RCC 7860 (cell line): Measurements from ENCODE around the gene ERF.
A peak's percentile ranks its signal among the peaks of the same experiment; 100 is the strongest.

Experiments
- DNase-seq: peaks from one replicate; pipeline ENCODE4 v3.0.0-alpha.2; 2015; ENCODE audit warnings: low spot score
- FAIRE-seq: peaks from 2 replicates; lab custom pipeline; 2012; peaks lifted over from hg19 to GRCh38; lab: Jason Lieb, UNC

ERF gene

DNA sequence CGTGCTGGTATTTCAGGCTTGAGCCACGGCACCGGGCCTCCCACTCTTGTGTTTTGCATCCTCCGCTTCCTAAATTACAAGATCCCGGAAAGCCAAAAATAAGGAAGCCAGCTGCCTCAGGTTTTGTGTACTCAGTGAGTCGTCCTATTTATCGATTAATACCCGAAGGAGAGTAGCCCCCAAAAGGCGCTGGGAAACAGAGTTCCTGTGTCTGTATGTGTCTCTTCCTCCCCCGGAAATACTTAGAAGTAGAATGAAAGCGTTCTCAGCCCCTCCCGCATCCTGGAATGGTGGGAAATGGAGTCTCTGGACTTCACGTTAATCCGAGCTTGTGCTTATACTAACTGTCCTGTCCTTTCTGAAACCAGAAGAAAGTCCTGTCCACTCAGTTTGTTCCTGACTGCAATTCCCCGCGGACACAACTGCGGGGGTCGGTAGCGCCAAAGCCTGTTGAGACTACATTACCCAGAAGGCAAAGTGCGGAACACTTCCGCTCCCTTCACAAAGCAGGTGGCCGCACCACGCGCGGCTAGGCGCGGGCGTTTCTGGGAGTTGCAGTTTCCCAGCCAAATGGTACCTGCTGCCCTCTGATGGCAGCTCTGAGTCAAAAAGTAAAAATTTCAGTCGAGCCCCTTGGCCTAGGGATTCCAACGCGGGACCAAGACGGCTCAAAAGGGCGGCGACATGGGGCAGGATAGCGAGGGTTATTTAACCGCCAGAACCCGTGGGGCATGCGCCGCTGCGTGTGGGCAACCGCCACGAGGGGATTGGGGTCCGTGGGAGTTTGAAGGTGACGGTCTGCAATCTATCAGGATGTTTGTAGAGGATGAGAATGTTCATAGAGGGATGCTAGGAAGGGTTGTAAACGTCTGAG, 10.3 kb downstream of the ERF start:
- FAIRE-seq (peak; percentile 61), DNase-seq (peak; percentile 81)

DNA sequence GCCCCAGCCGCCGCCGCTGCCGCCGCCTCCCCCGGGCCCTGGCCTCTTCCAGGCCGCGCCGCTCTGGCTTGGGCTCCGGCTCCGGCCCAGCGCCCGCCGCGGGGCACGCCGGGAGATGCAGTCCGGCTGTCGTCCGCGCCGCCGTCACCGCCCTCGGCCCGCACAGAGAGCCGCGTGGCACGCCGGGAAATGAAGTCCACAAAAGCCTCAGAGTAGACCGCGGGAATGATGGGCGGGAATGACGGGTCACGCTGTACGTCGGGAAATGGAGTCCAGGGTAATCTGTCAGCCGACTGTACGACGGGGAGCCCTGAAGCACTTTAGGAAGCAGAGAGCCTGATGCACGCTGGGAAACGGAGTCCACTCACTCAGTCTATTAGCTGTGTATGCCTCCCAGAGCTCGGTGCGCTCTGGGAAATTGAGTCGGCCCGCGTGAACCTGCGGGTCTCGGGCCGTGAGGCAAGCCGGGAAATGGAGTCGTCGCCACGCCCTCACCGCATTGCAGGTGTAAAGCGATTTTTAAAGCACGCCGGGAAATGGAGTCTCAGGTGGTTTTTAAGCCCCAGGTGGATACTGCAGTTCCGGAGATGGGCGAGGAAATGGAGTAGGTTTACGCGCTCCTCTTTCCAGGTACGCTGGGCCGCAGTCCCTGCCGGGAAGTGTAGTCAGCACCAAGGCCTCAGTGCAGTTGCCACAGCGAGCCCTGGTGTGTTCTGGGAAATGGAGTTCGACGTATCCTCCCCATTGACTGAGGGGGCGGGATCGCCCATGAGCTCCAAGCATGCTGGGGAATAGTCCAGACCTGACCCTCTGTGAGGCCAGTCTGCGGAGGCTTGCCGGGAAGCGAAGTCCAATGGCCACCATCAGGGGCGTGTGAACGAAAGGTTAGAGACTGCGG, 12.2 kb downstream of the ERF start, which contains the start of gene GSK3A:
Gene GSK3A, minus strand, starts transcription at position 91 of the 898 bp plus-strand sequence. CDS start 137 bp downstream, outside the sequence.
- FAIRE-seq: peak; percentile 86
- DNase-seq: peak; percentile 94

DNA sequence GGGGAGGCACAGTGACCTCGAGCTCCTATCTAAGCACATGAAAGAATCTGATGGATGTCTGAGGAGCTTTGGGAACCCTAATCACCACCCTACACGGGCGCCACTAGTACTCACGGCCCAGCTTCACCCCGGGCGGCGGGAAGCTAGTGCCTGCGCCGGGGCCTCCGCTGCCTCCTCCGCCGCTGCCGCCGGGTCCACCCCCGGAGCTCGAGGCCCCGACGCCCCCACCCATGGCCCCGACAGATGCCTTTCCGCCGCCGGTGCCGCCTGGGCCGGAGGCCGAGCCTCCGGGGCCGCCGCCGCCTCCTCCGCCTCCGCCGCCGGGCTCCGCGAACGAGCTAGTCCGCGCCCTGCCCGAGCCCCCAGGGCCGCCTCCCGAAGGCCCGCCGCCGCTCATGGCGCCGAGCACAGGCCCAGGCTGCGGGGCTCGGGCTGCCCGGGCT, 12.8 kb downstream of the ERF start:
- FAIRE-seq: no peak
- no peak for DNase-seq

DNA sequence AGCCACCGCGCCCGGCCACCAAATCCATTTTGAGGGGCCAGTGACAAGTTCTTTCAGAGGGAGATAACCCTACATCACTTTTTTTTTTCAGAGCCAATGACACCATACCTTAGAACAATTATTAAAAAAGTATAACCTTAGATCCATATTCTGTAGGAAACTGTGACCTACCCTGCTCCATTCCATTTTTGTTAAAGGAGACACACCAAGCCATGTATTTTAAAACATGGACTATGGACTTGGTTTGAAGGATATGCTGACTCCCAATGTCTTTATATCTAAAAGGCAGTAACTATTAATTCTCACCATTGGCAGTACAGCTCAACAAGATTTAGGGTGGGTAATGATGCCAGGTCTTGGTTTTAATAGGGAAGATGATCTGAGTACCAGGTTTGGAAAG, 13.6 kb downstream of the ERF start:
- DNase-seq (no peak), FAIRE-seq (no peak)

DNA sequence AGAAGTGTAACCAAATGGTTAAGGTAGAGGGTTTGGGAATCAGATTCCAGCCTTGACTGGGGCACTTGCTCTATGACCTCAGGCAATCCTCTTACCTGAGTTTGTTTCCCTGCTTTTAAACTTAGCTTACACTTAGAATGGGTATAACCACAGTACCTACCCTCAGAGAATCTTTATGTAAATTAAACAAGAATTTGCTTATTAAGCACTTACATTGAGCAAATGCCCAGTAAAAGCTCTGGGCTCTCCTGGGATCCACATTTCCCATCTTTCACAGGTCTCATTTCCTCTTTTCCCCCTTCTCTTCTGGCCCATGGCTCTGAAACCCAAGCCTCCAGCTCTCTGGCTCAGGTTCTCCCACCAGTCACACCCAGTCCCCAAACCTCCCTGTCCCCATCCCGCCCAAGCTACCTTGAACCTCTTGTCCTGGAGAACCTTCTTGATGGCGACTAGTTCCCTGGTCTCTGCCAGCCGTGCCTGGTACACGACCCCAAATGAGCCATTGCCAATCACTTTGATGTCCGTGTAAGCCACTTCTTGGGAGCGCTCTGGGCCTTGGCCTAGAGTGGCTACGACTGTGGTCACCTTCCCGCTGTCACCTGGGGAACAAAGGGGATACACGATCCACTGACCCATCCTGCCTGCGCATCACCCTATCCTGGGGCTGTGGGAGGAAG, 15.2 kb downstream of the ERF start:
- no peak for DNase-seq
- FAIRE-seq: no peak

DNA sequence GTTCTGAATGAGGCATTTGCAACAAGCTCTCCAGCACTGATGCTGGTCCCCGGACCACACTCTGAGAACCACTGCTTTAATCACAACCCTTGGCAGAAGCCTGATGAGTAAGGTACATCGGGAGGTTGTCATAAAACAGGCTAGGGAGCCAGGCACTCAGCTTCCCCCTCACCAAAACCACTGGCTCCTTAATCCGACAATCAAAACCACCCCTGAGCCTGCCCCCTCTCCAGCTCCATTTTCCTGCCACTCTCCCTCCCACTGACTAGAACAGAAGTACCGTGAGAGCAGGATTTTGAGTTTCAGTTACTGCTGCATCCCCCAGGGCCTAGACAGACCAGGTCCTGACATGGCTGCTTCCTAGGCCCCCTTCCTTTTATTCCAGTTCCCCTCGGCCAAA, 19.7 kb downstream of the ERF start:
- no peak for DNase-seq

DNA sequence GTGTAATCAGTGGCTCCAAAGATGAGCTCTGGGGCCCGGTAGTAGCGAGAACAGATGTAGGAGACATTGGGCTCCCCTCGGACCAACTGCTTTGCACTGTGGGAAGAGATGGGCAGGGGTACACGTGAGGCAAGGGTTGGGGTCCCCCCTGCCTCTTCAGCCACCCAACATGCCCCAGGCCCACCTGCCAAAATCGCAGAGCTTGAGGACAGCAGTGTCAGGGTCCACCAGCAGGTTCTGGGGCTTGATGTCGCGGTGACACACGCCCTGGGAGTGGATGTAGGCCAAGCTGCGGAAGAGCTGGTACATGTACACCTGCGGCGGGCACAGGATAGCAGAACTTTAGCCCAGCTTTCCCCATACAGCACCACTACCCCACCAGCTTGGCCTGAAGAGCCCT, 20.6 kb downstream of the ERF start:
- no peak for FAIRE-seq
- no peak for DNase-seq

More for the DNA sequence above, 19.7 kb downstream of the ERF start:
- FAIRE-seq: no peak

DNA sequence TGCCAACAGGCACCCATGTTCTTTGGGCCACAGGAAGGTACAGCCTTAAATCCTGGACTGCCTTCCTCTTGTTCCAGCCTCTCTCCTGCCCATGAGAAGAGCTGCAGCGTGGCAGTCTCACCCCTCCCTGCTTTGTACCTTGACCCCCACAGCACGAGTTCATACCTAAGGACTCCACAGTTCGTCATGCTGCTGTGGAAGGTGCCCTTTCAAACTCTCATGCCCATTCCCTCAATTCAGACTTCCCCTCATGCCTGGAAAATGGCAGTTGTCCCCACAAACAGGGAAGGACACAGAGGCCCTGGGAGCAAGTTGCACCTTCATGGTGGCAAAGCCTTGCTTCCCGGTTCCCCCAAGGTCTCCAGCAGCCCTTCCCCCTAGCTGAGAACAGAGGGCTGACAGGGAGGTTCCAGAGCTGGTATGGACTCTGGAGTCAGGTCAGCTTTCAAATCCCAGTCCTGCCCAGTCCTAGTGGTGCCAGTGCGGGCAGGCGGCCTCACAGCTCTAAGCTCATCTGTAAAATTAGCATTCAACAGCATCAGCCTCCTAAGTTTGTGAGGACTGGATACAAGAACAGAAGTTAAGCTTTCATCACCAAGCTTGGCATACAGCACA, 21.1 kb downstream of the ERF start:
- FAIRE-seq (no peak), DNase-seq (no peak)

DNA sequence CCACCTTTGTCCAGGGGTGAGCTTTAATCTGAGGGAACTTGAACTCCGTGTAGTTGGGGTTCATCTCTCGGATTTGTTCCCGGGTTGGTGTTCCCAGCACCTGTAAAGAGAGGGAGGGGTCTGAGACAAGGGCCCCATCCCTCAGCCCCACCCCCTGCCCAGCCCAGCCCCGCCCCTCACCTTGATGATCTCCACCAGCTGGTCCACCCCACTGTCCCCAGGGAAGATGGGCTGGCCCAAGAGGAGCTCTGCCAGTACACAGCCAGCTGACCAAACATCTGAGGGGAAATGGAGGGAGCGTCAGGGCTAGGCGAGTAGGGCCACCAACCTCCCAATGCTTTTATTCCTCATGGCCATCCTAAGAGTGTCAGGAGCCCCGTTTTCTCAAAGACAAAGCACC, 21.8 kb downstream of the ERF start:
- no peak for DNase-seq
- FAIRE-seq: no peak

DNA sequence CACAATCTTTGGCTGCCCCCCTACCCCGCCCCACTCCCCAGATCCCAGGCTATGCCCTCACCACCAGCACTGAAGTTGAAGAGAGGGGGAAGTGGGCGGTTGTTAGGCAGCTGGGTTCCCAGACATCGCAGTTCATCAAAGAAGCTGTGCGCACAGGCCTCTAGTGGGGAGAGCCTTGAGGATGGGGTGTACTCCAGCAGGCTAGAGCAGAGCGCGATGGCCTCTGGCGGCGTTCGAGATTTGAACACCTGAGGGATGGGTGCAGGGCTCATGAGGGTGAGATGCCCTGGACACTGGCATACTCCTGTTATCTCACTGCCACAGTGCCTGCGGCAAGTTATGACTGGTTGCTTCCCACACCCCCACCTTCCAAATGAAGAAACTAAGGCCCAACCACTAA, 22.5 kb downstream of the ERF start:
- DNase-seq (no peak), FAIRE-seq (no peak)

DNA sequence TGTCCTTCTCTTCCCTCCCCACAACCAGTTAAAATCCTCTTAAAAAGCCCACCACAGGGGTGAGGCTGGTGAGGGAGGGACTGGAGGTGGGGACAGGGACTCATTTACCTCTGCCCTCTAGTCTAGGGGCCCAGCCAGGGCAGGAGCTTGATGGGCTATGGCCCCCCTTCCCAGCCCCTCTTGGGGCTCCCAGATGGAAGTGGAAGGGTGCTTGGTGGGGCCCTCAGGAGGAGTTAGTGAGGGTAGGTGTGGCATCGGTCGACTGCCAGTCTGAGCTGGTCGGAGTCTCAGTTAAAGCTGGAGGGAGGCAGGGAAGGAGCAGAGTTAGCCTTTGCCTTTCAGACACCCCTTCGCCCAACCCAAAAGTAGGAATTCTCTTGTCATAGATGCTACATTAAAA, 24.4 kb downstream of the ERF start:
- FAIRE-seq (no peak), DNase-seq (no peak)

DNA sequence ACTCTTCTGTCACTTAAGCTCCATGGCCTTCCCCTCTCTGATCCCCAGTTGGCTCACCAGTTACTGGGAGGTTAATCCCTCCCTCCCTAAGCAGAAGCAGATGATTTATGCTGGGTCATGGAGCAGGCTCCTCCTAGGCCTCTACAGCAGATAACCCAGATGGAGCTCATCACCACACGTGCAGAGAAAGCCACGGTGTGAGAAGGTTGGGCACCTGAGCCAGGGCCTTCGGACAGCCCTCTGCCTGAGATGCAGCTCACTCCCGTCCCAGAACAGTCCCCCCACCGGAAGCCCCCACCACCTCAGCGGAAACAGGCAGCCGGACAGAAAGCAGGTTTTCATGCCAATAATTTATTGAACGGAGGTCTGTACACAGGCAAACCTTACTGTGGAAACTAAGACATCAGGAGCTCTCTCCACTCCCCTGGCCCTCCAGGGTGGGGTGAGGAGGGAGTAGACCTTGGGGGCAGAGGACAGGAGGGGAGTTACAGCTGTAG, 25.0 kb downstream of the ERF start:
- DNase-seq (no peak), FAIRE-seq (no peak)

DNA sequence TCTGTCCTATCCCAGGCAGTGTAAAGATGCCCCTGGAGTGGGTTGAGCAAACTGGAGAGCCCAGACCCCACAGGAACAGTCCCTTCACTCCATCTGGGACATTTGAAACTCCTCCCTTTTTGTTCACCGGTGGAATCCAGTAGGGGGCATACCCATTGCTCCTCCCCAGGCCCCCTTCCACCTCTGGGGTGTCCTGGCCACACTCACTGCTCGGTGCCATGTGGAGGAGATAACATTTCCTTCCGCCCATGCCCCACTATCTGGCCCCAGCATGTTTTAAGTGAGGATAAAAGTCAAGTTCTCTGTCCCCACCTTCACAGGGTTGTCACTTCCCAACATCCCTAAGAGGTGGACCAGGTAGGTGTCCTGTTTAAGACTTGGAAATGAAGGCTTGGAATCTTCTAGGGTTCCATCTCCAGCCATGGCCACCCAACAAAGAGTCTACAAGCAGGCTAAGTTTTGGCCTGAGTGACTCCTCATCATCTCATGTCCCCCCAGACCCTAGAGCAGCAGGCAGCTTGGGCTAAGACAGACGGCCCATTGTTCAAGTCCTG, 25.6 kb downstream of the ERF start:
- no peak for FAIRE-seq
- DNase-seq: no peak

DNA sequence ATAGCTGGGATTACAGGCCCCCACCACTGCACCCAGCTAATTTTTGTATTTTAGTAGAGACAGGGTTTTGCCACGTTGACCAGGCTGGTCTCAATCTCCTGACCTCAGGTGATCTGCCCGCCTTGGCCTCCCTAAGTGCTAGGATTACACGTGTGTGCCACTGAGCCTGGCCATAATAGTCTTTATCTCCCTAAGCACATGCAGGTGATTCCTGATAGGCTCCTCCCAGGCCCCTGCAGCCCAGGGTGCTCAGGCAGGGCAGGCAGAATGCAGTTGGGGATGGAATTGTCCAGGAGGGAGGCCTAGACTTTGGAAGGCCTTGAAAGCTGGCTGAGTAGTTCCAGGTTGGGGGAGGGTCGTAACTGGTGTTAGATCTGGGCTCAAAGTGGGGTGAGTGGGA, 26.3 kb downstream of the ERF start:
- DNase-seq (no peak), FAIRE-seq (no peak)

DNA sequence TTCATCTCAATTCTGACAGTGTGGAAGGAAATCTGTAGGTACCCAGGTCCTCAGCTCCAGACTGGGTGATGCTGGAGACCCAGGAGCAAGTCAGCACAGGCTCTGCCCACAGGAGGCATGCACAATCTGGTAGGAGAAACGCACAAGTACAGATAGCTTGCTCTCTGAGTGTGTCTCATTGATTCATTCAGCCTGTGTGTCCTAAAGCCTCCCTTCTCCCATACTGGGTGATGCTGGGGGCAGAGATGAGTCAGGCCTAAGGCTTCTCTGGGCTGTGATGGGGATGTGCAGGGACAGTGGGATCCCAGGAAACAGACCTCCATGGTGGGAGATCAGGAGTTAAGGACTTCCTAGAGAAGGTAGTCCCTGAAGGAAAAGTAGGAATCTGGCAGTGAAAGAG, 28.0 kb downstream of the ERF start:
- DNase-seq (no peak), FAIRE-seq (no peak)

DNA sequence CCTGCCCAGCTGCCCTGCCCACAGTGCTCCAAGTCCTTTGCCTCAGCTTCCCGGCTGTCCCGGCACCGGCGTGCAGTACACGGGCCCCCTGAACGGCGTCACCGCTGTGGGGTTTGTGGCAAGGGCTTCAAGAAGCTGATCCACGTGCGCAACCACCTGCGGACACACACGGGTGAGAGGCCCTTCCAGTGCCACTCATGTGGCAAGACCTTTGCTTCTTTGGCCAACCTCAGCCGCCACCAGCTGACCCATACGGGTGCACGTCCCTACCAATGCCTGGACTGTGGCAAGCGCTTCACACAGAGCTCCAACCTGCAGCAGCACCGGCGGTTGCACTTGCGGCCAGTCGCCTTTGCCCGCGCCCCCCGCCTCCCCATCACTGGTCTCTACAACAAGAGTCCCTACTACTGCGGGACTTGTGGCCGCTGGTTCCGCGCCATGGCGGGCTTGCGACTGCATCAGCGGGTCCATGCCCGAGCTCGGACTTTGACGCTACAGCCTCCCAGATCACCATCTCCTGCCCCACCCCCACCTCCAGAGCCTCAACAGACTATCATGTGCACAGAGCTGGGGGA, 29.1 kb downstream of the ERF start:
- DNase-seq (no peak), FAIRE-seq (no peak)

DNA sequence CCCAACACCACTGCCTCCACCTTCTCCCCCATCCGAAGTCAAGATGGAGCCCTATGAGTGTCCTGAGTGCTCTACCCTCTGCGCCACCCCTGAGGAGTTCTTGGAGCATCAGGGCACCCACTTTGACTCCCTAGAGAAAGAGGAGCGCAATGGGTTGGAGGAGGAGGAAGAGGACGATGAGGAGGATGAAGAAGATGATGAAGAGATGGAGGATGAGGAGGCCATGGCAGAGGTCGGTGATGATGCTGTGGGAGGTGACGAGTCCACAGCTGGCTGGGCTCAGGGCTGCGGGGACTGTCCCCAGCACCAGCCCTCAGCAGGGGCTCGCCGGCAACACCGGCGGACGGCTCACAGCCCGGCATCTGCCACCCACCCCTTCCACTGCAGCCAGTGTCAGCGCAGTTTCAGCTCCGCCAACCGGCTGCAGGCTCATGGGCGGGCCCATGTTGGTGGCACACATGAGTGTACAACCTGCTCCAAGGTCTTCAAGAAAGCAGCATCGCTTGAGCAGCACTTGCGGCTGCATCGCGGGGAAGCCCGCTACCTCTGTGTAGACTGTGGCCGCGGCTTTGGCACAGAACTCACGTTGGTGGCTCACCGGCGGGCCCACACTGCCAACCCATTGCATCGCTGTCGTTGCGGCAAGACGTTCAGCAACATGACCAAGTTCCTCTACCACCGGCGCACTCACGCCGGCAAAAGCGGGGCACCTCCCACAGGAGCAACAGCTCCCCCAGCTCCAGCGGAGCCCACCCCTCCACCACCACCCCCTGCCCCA, 29.8 kb downstream of the ERF start:
- FAIRE-seq (no peak), DNase-seq (no peak)

DNA sequence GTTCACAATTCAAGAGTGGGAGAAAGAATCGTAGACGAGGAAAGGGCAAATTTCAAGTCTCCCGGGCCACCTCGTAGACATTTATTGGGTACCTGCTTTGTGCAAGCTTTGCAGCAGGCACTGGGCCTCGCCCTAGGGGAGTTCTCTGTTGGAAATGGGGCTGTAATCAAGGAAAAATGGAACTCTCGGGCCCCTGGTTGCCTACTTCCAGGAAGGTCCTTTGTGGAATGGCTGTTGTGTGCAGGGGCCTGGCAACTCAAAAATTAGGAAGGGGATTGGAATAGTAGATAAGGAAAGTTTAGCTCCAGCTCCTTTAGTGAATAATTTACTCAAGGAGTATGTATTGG, 34.2 kb downstream of the ERF start:
- FAIRE-seq (no peak), DNase-seq (no peak)
